GM12891 (cell line): Measurements from ENCODE around the gene OR51B2. TPM values are rescaled to one million over a fixed set of nuclear protein-coding genes. Genes with fewer than 3 reads are reported as not detected.
"Not testable (repeated sequence)": the region's sequence is repeated elsewhere in the genome, so short reads cannot be mapped to it uniquely, and the experiment has no call there.

Experiments used
- DNase-seq: peaks from one replicate; pipeline ENCODE4 v3.0.0; 2011; ENCODE audit warnings: low spot score; ENCODE audit not compliant: insufficient read length
- FAIRE-seq: peaks from 2 replicates; lab custom pipeline; 2011; peaks lifted over from hg19 to GRCh38; lab: Jason Lieb, UNC
- PAX5 ChIP-seq: IDR thresholded peaks from 2 replicates; pipeline ENCODE4 v1.6.1; 2011; ENCODE audit warnings: low read length, moderate library complexity, mild to moderate bottlenecking; ENCODE audit not compliant: insufficient read depth, severe bottlenecking
- POLR2A ChIP-seq: IDR thresholded peaks from 2 replicates; pipeline ENCODE4 v1.6.1; 2011; ENCODE audit warnings: low read depth, low read length, control low read depth
- POLR2AphosphoS5 ChIP-seq: IDR thresholded peaks from 2 replicates; pipeline ENCODE4 v1.6.1; 2011; ENCODE audit warnings: low read depth, low read length, control low read depth
- POU2F2 ChIP-seq: IDR thresholded peaks from 2 replicates; pipeline ENCODE4 v1.6.1; 2011; ENCODE audit warnings: low read depth, mild to moderate bottlenecking, control low read depth, low read length, moderate library complexity
- SPI1 ChIP-seq: IDR thresholded peaks from 2 replicates; pipeline ENCODE4 v1.6.1; 2011; ENCODE audit warnings: low read depth, low read length, control low read depth
- TAF1 ChIP-seq: IDR thresholded peaks from 2 replicates; pipeline ENCODE4 v1.6.1; 2011; ENCODE audit warnings: low read depth, low read length, control low read depth
- polyA plus RNA-seq: library from polyadenylated mRNA; unstranded; fragments of >200 nt; gene quantifications from one replicate; pipeline ENCODE4 v1.2.1, GENCODE V29; 2012; ENCODE audit warnings: low read depth, missing spikeins, inconsistent platforms; ENCODE audit not compliant: missing spikeins

Gene OR51B2, protein sequence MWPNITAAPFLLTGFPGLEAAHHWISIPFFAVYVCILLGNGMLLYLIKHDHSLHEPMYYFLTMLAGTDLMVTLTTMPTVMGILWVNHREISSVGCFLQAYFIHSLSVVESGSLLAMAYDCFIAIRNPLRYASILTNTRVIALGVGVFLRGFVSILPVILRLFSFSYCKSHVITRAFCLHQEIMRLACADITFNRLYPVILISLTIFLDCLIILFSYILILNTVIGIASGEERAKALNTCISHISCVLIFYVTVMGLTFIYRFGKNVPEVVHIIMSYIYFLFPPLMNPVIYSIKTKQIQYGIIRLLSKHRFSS
- polyA plus RNA-seq: not detected

DNA sequence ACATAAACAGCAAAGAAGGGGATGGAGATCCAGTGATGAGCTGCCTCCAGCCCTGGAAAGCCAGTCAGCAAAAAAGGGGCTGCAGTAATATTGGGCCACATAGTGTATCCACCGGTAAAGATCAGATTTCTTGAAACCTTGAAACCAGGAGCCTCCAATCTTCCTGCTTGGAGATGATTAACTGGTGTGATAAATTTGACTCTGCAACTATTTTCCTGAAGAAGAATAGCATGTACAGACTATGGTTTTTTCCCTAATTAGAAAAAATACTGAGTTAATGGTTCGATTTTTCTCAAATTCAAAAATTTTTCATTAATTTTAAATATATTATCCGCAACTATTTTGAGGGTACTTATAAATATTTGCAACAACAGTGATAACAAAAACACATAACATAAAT is at the start of gene OR51B2:
Gene OR51B2, minus strand, starts transcription at position 101 of the 400 bp plus-strand sequence. Its CDS starts 0 bp downstream, at position 101.
- DNase-seq (no peak), FAIRE-seq (no peak)
- TF ChIP-seq SPI1 (no peak), POU2F2 (no peak), PAX5 (no peak)

GRCh38 chr11:5369789-5370188 is 45.7 kb upstream of the OR51B2 start:
- DNase-seq (no peak), FAIRE-seq (no peak)
- TF ChIP-seq SPI1: no peak
- no peak for TF ChIP-seq PAX5
- TF ChIP-seq TAF1: no peak
- no peak for TF ChIP-seq POLR2A
- no peak for TF ChIP-seq POU2F2

DNA sequence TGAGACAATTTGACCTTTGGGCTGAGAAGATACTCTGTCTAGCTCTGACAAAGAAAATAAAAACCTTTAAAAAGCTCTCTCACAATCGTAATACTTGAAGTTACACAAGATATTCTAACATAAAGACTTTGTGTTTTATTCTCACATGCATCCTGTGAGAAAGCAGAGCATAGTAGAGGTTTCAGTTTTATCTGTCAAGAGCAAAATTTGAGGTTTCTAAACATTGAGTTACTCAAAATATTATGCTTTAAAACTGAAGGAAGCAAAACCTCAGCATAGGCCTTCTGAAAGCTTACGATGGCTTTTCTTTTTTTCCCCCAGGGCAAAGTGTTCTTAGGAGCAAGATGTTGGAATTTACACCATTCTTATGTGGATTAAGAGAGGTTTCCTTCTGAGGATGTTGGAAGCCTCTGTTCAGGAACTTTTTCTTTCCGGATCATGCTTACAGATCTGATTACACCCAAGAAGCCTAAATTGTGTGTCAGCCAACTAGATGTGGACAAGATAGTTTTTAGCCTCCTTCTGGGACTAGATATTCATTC is 44.5 kb upstream of the OR51B2 start:
- no peak for DNase-seq
- TF ChIP-seq TAF1 (no peak), PAX5 (no peak), POLR2A (no peak), POU2F2 (no peak), SPI1 (no peak), POLR2AphosphoS5 (no peak)
- no peak for FAIRE-seq

DNA sequence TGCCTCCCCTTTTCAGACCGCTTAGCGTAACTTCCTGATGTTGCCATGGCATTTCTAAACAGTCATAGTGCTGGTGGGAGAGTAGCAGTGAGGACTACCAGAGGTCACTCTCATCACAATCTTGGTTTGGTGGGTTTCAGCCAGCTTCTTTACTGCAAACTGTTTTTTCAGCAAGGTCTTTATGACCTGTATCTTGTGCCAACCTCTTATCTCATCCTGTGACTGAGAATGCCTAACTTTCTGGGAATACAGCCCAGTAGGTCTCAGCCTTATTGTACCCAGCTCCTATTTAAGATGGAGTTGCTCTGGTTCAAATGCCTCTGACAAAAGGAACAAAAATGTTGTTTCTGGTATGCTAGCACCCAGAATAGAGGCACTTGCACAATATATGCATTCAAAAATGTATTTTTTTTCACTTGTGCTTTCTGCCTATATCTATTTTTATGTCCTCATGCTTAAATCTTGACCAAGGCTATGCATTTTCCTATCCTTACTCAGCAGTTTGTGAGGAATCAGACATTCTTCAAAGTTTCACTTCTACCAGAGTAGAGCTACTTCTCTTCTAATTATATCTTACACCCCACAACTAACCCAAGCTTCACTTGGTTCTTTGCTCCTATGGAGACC is 43.5 kb upstream of the OR51B2 start:
- TF ChIP-seq PAX5: no peak
- TF ChIP-seq SPI1: no peak
- TF ChIP-seq TAF1: no peak
- FAIRE-seq (no peak), DNase-seq (no peak)

DNA sequence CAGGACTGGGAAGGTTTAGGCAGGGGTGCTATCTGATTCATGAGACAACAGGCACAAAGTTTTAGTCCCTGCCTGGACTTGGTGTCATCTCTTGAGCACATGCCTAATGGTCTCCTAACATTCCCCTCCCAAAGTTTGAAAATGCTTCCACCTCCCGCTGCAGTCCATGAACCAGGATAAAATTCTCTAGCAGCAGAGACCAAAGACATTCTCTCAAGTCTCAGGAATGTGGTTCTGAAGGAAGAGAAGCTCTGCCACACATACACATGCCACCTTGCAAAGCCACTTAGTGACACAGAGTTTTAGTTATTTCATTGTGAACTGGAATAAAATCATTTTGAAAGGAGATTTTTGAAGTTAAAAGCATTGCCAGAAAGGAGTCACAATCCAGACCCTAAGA is 42.8 kb upstream of the OR51B2 start:
- DNase-seq (no peak), FAIRE-seq (no peak)
- TF ChIP-seq PAX5: no peak
- no peak for TF ChIP-seq POLR2A
- no peak for TF ChIP-seq POU2F2
- TF ChIP-seq POLR2AphosphoS5: no peak
- no peak for TF ChIP-seq TAF1
- no peak for TF ChIP-seq SPI1

DNA sequence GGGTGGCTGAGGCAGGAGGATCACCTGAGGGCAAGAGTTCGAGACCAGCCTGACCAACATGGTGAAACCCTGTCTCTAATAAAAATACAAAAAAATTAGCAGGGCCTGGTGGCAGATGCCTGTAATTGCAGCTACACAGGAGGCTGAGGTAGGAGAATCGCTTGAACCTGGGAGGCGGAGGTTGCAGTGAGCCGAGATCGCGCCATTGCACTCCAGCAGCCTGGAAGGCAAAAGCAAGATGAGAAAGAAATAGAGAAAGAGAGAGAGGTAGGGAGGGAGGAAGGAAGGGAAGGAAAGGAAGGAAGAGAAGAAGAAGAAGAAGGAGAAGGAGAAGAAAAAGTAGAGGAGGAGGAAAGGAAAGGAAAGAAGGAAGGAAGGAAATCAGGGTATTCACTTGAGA is 42.3 kb upstream of the OR51B2 start:
- not testable (repeated sequence) for DNase-seq, FAIRE-seq

- no peak for TF ChIP-seq POU2F2
- TF ChIP-seq SPI1: no peak
- TF ChIP-seq POLR2A: no peak
- TF ChIP-seq TAF1: no peak
- no peak for TF ChIP-seq POLR2AphosphoS5
- TF ChIP-seq PAX5: no peak
- no peak for FAIRE-seq
- DNase-seq: no peak
These were observed 40.1 kb upstream of the OR51B2 start for GRCh38 chr11:5364214-5364613.

DNA sequence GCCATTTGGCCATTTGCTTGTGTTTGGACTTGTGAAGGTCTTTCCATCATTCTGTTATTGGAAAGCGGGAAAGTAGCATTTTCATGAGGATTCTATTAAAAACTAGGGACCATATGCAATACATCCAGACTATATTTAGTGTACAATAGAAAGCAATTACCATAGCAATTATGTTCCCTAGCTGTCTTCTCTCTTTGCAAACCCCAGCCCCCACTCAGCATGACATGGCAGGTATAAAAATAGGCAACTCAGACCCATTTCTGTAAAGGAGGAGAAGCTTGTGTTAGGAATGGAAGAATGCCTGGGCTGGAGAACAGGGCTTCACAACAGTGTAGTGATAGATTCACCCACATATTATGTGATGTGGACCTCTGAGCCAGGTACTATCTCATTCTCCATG is 39.6 kb upstream of the OR51B2 start:
- no peak for FAIRE-seq
- no peak for DNase-seq
- TF ChIP-seq POLR2A (no peak), TAF1 (no peak), PAX5 (no peak), POU2F2 (no peak), POLR2AphosphoS5 (no peak), SPI1 (no peak)

- DNase-seq (no peak), FAIRE-seq (no peak)
- TF ChIP-seq PAX5 (no peak), SPI1 (no peak), POLR2AphosphoS5 (no peak), TAF1 (no peak), POU2F2 (no peak), POLR2A (no peak)
These were observed 38.0 kb upstream of the OR51B2 start for GRCh38 chr11:5362017-5362625.

DNA sequence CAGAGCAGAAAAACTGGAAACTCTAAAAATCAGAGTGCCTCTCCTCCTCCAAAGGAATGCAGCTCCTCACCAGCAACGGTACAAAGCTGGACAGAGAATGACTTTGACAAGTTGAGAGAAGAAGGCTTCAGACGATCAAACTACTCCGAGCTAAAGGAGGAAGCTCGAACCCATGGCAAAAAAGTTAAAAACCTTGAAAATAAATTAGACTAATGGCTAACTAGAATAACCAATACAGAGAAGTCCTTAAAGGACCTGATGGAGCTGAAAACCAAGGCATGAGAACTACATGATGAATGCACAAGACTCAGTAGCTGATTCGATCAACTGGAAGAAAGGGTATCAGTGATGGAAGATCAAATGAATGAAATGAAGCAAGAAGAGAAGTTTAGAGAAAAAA is 31.9 kb upstream of the OR51B2 start:
- not testable (repeated sequence) for FAIRE-seq, DNase-seq
